IPS-11a (cell line): Measurements from ENCODE around the gene IQGAP2.

Experiments
- H3K4me3 ChIP-seq: one replicate; pipeline ENCODE4 v1.5.1; 2013; ENCODE audit warnings: low read depth, low read length, control low read depth

Gene IQGAP2

GRCh38 chr5:76560952-76561891 lies 158.1 kb downstream of the IQGAP2 start:
- H3K4me3 ChIP-seq: no peak overlapping the region

- H3K4me3 ChIP-seq: no peak overlapping the region
Measured at GRCh38 chr5:76561959-76562358, 158.9 kb downstream of the IQGAP2 start.

- no peak overlapping the region for H3K4me3 ChIP-seq
Measured at GRCh38 chr5:76565009-76565408, 161.9 kb downstream of the IQGAP2 start.

GRCh38 chr5:76570153-76570552 lies 167.1 kb downstream of the IQGAP2 start:
- no peak overlapping the region for H3K4me3 ChIP-seq

- no peak overlapping the region for H3K4me3 ChIP-seq
Measured at GRCh38 chr5:76571559-76571958, 168.5 kb downstream of the IQGAP2 start.

- no peak overlapping the region for H3K4me3 ChIP-seq
Measured at GRCh38 chr5:76576450-76576849, 173.4 kb downstream of the IQGAP2 start.

GRCh38 chr5:76576996-76577395 lies 173.9 kb downstream of the IQGAP2 start:
- no peak overlapping the region for H3K4me3 ChIP-seq

- no peak overlapping the region for H3K4me3 ChIP-seq
Measured at GRCh38 chr5:76579166-76579937, 176.3 kb downstream of the IQGAP2 start.

GRCh38 chr5:76580981-76581380 lies 177.9 kb downstream of the IQGAP2 start:
- H3K4me3 ChIP-seq: no peak overlapping the region

- H3K4me3 ChIP-seq: no peak overlapping the region
Measured at GRCh38 chr5:76582230-76583162, 179.4 kb downstream of the IQGAP2 start.

GRCh38 chr5:76583163-76584047 lies 180.3 kb downstream of the IQGAP2 start:
- no peak overlapping the region for H3K4me3 ChIP-seq

GRCh38 chr5:76585783-76586217 lies 182.7 kb downstream of the IQGAP2 start:
- no peak overlapping the region for H3K4me3 ChIP-seq

- no peak overlapping the region for H3K4me3 ChIP-seq
Measured at GRCh38 chr5:76586531-76586930, 183.4 kb downstream of the IQGAP2 start.

- H3K4me3 ChIP-seq: no peak overlapping the region
Measured at GRCh38 chr5:76590027-76590426, 186.9 kb downstream of the IQGAP2 start.

GRCh38 chr5:76591366-76591765 lies 188.3 kb downstream of the IQGAP2 start:
- H3K4me3 ChIP-seq: no peak overlapping the region

GRCh38 chr5:76592692-76593091 lies 189.6 kb downstream of the IQGAP2 start:
- H3K4me3 ChIP-seq: no peak overlapping the region

- H3K4me3 ChIP-seq: no peak overlapping the region
Measured at GRCh38 chr5:76594107-76594506, 191.0 kb downstream of the IQGAP2 start.

- no peak overlapping the region for H3K4me3 ChIP-seq
Measured at GRCh38 chr5:76595755-76596481, 192.8 kb downstream of the IQGAP2 start.

GRCh38 chr5:76598531-76598930 lies 195.4 kb downstream of the IQGAP2 start:
- H3K4me3 ChIP-seq: no peak overlapping the region
